Thymus (tissue), 11 donors: ENCODE results near the gene NUF2. TPM values are rescaled to one million over a fixed set of nuclear protein-coding genes. Genes with fewer than 3 reads are reported as not detected.

Experiments
- DNase-seq, 9 donors: peaks; one replicate each; pipeline ENCODE4 v3.0.0-alpha.2; 2013; ENCODE audit warnings: low spot score in 9 of 9, low read depth in 6 of 9, missing footprints in 1 of 9
- H3K27ac ChIP-seq, 2 donors: one replicate each; pipeline ENCODE4 v1.5.1; 2013; ENCODE audit warnings: control low read depth in 1 of 2, low read depth in 1 of 2, low read length in 1 of 2, mild to moderate bottlenecking in 1 of 2, moderate library complexity in 1 of 2
- H3K27me3 ChIP-seq, 2 donors: one replicate each; pipeline ENCODE4 v1.5.1; 2013; ENCODE audit warnings: low read length in 1 of 2; ENCODE audit not compliant: control insufficient read depth in 2 of 2, insufficient read depth in 1 of 2
- H3K36me3 ChIP-seq, 2 donors: one replicate each; pipeline ENCODE4 v1.5.1; 2013; ENCODE audit warnings: low read length in 1 of 2, mild to moderate bottlenecking in 1 of 2, moderate library complexity in 1 of 2; ENCODE audit not compliant: control insufficient read depth in 2 of 2, insufficient read depth in 2 of 2
- H3K4me1 ChIP-seq, 2 donors: one replicate each; pipeline ENCODE4 v1.5.1; 2013; ENCODE audit warnings: low read length in 2 of 2; ENCODE audit not compliant: control insufficient read depth in 2 of 2, insufficient read depth in 2 of 2
- H3K4me3 ChIP-seq, 2 donors: one replicate each; pipeline ENCODE4 v1.5.1; 2013; ENCODE audit warnings: low read length in 2 of 2, control low read depth in 1 of 2, mild to moderate bottlenecking in 1 of 2
- H3K9me3 ChIP-seq, 2 donors: one replicate each; pipeline ENCODE4 v1.5.1; 2013; ENCODE audit warnings: low read length in 1 of 2, mild to moderate bottlenecking in 1 of 2; ENCODE audit not compliant: control insufficient read depth in 2 of 2, insufficient read depth in 1 of 2
- WGBS: extraction: QIAGEN DNeasy Blood & Tissue Kit; methylation state at CpG from one replicate; pipeline ENCODE4 v1.1.7; 2013; 5-methylcytosine and 5-hydroxymethylcytosine counted together
- polyA plus RNA-seq: library from polyadenylated mRNA; stranded (reverse); fragments of 200-250 nt; gene quantifications from one replicate; pipeline ENCODE4 v1.2.3, GENCODE V29; 2013
- total RNA-seq: library from RNA; stranded (reverse); fragments of 120-200 nt; gene quantifications from one replicate; pipeline ENCODE4 v1.2.4, GENCODE V29; 2013
- donor health status: healthy.

The NUF2 gene
- total and polyA plus RNA-seq, 2 donors, result 17.8 to 45.8 TPM

DNA sequence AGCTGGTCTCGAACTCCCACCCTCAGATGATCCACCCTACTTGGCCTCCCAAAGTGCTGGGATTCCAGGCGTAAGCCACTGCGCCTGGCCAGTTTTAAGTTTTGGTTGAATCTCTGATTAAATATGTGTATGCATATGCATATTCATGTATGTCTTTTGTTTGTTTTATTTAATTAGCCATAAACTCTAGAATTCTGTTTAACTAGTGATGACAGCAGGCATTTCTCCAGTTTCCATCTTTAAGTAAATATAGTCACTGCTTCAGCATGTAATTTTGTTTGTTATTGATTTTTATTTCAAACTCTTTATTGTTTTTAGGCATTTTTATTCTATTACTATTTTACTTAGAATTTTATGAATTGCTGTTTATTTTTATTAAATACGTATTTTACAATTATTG is 58.0 kb downstream of the NUF2 start:
- H3K9me3 ChIP-seq, result no peaks in the 10 kb centered on the region
- H3K27ac ChIP-seq, result no peak overlapping the region
- H3K36me3 ChIP-seq, result no peaks in the 10 kb centered on the region
- H3K4me3 ChIP-seq, result no peak overlapping the region
- 93% methylated on average over 4 of the region's 4 CpGs for WGBS
- H3K4me1 ChIP-seq, result no peaks in the 10 kb centered on the region
- no peaks in the 10 kb centered on the region for H3K27me3 ChIP-seq
- DNase-seq, result no peak

DNA sequence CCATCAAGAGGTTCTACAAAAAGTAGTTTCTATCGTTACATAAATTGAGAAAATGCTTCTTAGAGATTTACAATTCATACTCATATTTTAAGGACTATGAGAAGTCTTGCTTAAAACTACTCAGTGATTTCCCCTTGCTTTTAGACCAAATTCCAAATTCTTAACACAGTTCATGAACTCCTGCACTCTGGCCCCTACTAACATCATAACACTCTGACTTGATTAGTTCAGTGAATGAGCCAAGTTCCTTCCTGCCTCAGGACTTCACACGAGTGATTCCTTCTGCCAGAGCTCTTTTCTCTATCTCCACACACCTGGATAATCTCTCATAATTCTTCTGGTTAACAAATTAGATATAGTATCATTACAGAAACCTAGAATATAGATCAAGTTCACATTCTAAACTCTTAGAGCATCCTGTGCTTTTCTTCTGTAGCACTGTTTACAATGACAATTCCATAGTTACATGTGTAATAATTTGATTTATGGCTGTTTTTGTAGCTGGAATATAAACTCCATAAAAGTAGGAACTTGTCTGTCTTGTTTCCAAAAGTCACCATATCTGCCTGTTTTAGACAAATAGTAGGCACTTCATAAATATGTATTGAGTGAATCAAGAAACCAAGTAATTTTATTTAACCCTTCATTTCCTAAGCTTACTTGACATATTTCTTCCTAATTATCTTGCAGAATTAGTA is 59.9 kb downstream of the NUF2 start:
- H3K4me3 ChIP-seq, result no peak overlapping the region
- DNase-seq, result no peak
- 29% methylated on average over 2 of the region's 2 CpGs for WGBS

DNA sequence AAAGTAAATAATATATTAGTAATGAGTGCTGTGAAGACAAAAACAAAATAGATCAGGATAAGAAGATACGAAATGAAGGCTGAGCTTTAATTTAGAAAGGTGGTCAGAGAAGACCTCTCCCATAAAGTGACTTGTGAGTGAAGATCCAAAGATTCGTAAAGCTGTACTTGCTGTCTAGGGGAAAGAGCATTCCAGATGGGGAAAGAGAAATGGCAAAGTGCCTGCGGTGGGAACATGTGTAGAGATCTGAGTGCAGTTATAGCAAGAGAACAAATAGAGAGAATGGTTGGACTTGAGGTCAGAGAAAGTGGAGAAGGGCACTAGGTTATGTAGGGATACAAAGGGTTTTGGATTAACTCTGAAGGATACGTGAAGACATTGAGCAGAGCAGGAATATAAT is 60.6 kb downstream of the NUF2 start:
- DNase-seq, result no peak
- H3K27ac ChIP-seq, result no peak overlapping the region
- no peaks in the 10 kb centered on the region for H3K9me3 ChIP-seq
- no peaks in the 10 kb centered on the region for H3K27me3 ChIP-seq
- 90% methylated on average over 4 of the region's 4 CpGs for WGBS
- no peaks in the 10 kb centered on the region for H3K4me1 ChIP-seq
- H3K36me3 ChIP-seq, result no peaks in the 10 kb centered on the region
- no peak overlapping the region for H3K4me3 ChIP-seq

More for the DNA sequence above, 59.9 kb downstream of the NUF2 start:
- H3K36me3 ChIP-seq, result no peaks in the 10 kb centered on the region
- H3K4me1 ChIP-seq, result no peaks in the 10 kb centered on the region
- H3K27ac ChIP-seq, result no peak overlapping the region
- no peaks in the 10 kb centered on the region for H3K27me3 ChIP-seq
- H3K9me3 ChIP-seq, result no peaks in the 10 kb centered on the region

DNA sequence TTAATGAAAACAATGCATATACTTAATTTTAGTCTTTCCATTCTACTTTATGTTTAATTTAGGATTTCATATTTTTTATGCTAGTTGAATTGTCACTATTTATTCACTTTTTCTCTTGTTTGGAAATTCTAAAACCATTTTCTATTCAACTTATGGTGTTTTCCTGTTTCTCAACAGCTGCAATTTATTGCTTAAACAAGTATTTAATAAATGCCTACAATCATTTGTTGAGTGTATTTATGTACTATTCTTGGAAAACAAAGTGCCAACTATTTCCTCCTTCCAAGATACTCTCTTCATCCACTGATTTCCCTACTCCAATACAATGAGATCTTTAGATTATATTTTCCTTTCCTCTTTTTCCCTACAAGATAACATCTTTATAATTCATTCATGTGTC is 65.4 kb downstream of the NUF2 start:
- Histone ChIP-seq H3K27ac (no peak overlapping the region), H3K4me1 (no peaks in the 10 kb centered on the region), H3K9me3 (no peaks in the 10 kb centered on the region), H3K27me3 (no peaks in the 10 kb centered on the region), H3K36me3 (no peaks in the 10 kb centered on the region), H3K4me3 (no peak overlapping the region)
- DNase-seq, result no peak

DNA sequence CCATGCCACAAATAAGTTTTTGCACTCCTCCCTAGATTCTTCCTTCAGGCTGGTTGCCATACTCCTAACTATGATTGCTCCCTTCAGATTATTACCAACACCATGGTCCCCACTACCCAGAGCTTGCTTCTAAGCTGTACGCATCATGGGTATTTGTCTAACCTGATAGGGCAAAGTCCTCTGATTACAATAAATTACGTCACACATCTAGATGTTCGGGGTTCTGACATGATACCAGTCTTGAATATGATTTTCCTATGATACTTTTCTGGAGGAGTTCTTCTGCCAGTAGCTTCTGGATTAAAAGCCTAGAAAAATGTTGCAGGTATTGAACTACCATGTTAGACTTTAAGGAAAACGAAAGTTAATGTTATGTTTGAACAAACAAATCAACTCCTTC is 67.2 kb downstream of the NUF2 start:
- 88% methylated on average over 4 of the region's 4 CpGs for WGBS
- DNase-seq, result no peak
- Histone ChIP-seq H3K9me3 (no peaks in the 10 kb centered on the region), H3K27me3 (no peaks in the 10 kb centered on the region), H3K27ac (no peak overlapping the region), H3K4me1 (no peaks in the 10 kb centered on the region), H3K4me3 (no peak overlapping the region), H3K36me3 (no peaks in the 10 kb centered on the region)

DNA sequence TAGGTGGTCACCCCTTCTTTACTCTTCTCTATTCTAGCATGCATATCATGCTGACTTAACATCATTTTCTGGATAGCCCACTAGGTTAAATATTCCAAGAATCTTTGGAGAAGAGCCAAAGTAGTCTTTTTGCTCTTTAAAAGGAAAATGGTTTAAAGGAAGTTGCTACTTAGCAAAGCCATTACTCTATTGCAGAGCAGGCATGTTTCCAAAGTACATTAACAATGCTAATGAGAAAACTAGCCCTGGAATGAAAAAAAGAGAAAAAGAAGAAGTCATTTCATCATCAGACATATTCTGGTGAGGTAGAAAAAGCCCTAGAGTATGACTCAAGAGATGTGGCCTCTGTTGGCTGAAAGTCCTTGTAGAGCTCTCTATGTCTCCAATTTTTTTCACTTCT is 74.0 kb downstream of the NUF2 start:
- Histone ChIP-seq H3K27ac (no peak overlapping the region), H3K9me3 (no peaks in the 10 kb centered on the region), H3K4me3 (no peak overlapping the region), H3K27me3 (no peaks in the 10 kb centered on the region), H3K4me1 (no peaks in the 10 kb centered on the region), H3K36me3 (no peaks in the 10 kb centered on the region)
- DNase-seq, result no peak

DNA sequence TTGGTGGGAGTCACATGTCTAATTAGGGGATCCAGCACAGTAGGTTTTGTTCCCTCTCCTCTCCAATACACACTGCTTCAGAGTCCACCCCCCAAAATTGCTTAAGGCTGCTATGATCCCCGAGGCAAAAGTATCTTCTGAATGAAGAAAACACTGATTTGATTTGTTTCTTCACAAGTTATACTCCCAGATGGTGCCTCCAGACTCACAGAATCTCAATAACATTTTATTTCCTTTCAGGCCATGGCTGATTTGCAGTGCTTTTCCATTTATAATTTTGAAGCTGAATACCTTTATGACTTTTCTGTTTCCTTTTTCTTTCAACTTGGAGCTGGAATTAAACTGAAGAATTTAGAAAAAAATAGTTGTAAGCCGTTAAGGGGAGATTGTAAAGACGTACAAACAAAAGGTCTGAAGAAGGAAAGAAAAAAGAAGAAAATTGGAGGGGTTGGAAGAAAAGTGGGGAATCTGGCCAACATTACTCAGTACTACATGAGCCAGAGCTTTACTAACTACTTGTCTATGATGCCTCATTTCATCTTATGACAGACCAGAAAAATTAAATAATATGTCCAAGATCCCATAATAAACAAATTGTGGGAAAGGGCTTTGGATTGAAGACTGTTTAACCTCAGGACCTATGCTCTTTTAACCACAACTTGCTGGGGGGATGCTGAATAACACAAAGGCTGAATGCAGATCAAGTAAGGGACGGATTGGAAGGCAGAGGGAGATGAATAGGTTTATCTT is 75.9 kb downstream of the NUF2 start:
- DNase-seq, result no peak
- Histone ChIP-seq H3K36me3 (no peaks in the 10 kb centered on the region), H3K9me3 (no peaks in the 10 kb centered on the region)

DNA sequence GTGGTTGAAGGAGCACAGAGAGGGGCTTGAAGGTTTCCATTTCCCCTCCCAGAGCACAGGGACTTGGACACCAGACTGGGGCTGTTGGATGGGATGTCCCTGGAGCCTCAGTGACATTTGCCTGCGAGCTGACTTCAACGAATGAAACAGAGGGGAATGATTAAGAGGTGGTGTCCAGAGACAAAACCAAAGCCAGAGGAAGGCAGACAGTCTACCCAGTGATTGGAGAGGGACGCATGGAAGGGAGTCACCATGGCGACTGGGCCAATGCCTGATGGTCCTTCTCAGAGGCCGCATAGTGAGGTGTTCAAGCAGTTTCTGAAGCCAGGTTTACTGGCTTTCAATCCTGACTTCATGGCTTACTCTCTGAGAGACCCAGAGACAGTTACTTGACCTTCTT is 77.2 kb downstream of the NUF2 start:
- Histone ChIP-seq H3K27ac (no peak overlapping the region), H3K4me1 (no peaks in the 10 kb centered on the region), H3K27me3 (no peaks in the 10 kb centered on the region), H3K4me3 (no peak overlapping the region), H3K36me3 (no peaks in the 10 kb centered on the region), H3K9me3 (no peaks in the 10 kb centered on the region)
- DNase-seq, result no peak
- WGBS, result 96% methylated on average over 5 of the region's 5 CpGs

More for the DNA sequence above, 75.9 kb downstream of the NUF2 start:
- Histone ChIP-seq H3K4me3 (no peak overlapping the region), H3K27me3 (no peaks in the 10 kb centered on the region), H3K27ac (no peak overlapping the region), H3K4me1 (no peaks in the 10 kb centered on the region)
- WGBS, result 80% methylated on average over 4 of the region's 4 CpGs

DNA sequence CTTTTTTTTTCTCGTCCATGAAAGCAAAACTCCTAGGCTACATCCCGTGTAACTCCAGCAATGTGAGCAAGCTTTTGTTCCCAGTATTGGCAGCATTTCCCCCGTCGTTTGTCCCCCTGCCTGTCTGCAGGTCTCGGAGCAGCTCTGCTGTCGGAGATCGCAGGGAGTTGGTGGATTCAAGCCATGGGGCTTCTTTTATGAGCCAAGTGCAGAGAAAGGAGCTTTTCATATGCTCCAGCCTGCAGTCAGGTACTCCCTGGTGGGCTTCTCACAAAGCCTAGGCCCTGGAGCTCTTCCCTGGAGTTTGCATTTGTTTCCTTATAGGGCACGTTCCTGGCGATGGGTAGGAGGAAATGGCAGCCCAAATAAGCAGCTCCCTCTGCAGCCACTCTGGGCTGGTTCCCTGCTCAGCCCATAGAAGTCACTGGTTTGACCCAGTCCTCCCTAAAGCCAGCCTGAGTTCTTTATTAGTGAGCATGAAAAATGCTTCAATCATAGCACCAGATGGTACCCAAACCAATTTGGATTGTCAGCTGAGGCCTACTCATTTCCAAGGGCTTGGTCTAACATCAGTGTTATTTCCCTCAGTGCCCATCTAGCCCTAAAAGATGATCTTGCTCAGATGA is 78.3 kb downstream of the NUF2 start:
- Histone ChIP-seq H3K27me3 (no peaks in the 10 kb centered on the region), H3K36me3 (no peaks in the 10 kb centered on the region), H3K4me1 (no peaks in the 10 kb centered on the region), H3K9me3 (no peaks in the 10 kb centered on the region), H3K4me3 (no peak overlapping the region), H3K27ac (no peak overlapping the region)
- DNase-seq, result no peak
- 68% methylated on average over 9 of the region's 9 CpGs for WGBS
